Skeletal muscle cell (primary cell): Measurements from ENCODE around the gene ACSM3.
"Not testable (repeated sequence)": the region's sequence is repeated elsewhere in the genome, so short reads cannot be mapped to it uniquely, and the experiment has no call there.

Experiments
- DNase-seq: peaks from one replicate; pipeline ENCODE4 v3.0.0-alpha.2; 2010; ENCODE audit warnings: low read depth
- H3K4me3 ChIP-seq: 2 replicates; pipeline ENCODE4 v1.5.1; 2011; ENCODE audit warnings: low read depth, mild to moderate bottlenecking, control low read depth, low read length, moderate library complexity

Gene ACSM3, protein sequence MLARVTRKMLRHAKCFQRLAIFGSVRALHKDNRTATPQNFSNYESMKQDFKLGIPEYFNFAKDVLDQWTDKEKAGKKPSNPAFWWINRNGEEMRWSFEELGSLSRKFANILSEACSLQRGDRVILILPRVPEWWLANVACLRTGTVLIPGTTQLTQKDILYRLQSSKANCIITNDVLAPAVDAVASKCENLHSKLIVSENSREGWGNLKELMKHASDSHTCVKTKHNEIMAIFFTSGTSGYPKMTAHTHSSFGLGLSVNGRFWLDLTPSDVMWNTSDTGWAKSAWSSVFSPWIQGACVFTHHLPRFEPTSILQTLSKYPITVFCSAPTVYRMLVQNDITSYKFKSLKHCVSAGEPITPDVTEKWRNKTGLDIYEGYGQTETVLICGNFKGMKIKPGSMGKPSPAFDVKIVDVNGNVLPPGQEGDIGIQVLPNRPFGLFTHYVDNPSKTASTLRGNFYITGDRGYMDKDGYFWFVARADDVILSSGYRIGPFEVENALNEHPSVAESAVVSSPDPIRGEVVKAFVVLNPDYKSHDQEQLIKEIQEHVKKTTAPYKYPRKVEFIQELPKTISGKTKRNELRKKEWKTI

DNA sequence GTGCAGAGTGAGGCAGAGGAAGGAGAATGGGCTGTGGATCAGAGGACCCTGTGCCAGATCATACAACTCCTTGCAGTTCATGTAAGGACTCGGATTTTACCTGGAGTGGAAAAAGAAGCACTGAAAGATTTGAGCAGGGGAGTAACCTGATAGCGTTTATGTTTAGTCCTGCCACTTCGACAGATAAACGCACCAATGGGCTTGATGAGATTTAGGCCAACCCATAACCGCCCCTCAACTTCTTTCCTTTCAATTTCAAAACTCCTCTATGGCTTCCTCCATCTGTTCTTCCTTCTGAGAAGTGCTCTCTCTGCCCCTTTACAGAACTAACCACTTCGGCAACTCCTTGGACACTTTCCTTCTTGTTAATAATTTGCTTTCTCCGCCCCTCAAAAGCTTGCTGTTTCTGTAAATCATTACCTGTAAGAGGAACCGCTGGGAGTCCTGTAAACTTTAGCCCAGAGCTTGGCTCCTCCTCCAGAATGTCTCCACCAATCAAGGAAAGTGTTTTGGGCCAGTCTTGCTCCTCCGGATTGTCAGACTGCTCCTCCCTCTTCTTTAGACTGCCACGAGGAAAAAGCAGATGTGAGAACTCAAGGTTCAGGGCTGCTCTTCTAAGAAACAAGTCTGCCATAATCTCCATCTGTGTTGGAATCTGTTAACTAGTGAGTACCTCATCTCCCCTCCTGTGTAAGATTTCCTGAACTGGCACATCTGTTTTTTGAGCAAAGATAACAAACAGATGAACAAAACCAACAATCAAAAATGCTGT lies at the start of gene ACSM3:
ACSM3 (plus strand) TSS at position 554 of the 772 bp plus-strand sequence. CDS start 6,021 bp downstream, outside the sequence.
- peak; percentile 37 for DNase-seq
- H3K4me3 ChIP-seq, result peak within 1 kb of the TSS; percentile 44

DNA sequence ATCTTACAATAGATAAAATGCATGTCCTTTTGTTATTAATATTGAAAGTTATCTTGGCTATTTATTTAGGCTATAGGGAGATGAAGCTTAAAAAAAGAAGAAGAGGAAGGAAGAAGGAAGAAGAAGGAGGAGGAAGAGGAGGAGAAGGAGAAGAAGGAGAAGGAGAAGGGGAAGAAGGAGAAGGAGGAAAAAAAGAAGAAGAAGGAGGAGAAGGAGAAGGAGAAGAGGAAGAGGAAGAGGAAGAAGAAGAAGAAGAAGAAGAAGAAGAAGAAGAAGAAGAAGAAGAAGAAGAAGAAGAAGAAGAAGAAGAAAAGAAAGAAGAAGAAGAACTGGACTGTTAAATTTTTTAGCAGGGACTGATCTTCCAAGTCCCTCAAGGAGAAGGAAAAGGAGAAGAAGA lies 46.1 kb upstream of the ACSM3 start:
- not testable (repeated sequence) for DNase-seq, H3K4me3 ChIP-seq

GRCh38 chr16:20720251-20720650 lies 43.6 kb upstream of the ACSM3 start:
- H3K4me3 ChIP-seq, result no peak overlapping the region
- no peak for DNase-seq

DNA sequence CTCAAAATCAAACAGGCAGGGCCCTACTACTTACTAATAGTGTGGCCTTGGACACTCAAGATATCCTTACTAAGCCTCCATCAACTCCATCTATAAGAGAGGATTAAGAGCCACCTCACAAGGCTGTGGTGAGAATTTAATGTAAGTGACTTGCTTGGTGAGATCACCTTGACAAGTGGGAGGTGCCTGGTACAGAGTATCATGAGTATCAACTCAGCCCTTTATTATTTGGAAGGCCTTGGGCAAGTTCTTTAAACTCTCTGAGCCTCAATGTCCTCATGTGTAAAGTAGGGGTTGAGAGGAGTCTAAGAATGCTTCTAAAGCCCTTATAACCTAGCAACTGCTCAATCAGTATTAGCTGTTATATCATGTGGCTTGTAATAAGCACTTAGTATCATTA lies 37.2 kb upstream of the ACSM3 start:
- no peak overlapping the region for H3K4me3 ChIP-seq

GRCh38 chr16:20727181-20727580 lies 36.6 kb upstream of the ACSM3 start:
- no peak for DNase-seq
- H3K4me3 ChIP-seq, result no peak overlapping the region

More for the DNA sequence above, 37.2 kb upstream of the ACSM3 start:
- DNase-seq, result no peak

DNA sequence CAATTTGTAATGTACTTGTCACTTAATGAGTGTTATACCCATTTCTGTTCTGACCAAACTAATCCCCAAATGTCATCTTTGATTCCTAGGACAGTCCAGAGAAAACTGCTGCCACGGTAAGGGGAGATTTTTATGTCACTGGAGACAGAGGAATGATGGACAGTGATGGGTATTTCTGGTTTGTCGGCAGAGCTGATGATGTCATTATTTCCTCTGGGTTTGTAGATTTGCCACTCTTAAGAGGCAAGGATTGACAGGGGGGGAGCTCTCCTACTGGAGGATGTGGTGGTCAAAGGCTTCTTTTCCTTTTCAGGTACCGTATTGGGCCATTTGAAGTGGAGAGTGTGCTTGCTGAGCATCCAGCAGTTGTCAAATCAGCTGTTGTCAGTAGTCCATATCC lies 34.7 kb upstream of the ACSM3 start:
- DNase-seq, result no peak
- H3K4me3 ChIP-seq, result no peak overlapping the region

DNA sequence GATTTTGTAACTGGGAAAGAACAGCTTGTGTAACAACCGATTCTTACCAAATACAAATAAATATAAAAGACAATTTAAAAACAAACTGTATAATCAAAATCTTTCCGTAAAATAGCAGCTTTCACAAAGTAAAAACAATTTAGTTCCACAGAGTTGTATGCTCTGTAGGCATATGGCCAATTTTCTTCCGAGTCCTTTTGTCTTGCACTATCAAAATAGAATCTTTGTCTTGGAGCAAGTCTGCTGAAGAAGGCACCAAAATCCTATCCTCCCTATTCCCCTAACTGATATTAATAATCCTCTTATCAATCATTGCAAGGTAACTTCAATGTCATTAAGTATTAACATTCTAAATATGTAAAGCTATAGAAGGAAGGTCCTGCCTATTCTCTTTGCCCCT lies 29.8 kb upstream of the ACSM3 start:
- no peak overlapping the region for H3K4me3 ChIP-seq
- DNase-seq, result no peak

GRCh38 chr16:20734782-20735181 lies 29.0 kb upstream of the ACSM3 start:
- H3K4me3 ChIP-seq, result no peak overlapping the region
- DNase-seq, result no peak

DNA sequence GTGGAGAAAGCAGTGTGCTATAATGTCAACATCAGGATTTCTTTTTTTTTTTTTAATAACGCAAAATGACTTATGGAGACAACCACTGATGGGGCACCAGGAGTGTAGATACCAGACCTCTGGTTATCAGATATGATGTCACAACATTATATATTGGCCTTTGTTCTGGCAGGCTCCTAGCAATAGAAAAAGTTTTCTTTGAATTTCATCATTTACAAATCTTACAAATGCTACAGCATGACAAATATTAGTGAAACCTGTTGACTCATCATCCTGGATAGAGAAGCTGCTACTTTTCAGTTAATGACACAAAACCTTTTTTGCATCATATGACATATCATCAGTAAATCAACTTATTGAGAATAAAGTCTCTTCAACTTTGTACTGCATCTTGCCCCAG lies 28.3 kb upstream of the ACSM3 start:
- no peak overlapping the region for H3K4me3 ChIP-seq
- no peak for DNase-seq

- H3K4me3 ChIP-seq, result peak overlapping the region; percentile 90
- DNase-seq, result no peak
These were observed 23.6 kb upstream of the ACSM3 start for GRCh38 chr16:20740007-20740883.

DNA sequence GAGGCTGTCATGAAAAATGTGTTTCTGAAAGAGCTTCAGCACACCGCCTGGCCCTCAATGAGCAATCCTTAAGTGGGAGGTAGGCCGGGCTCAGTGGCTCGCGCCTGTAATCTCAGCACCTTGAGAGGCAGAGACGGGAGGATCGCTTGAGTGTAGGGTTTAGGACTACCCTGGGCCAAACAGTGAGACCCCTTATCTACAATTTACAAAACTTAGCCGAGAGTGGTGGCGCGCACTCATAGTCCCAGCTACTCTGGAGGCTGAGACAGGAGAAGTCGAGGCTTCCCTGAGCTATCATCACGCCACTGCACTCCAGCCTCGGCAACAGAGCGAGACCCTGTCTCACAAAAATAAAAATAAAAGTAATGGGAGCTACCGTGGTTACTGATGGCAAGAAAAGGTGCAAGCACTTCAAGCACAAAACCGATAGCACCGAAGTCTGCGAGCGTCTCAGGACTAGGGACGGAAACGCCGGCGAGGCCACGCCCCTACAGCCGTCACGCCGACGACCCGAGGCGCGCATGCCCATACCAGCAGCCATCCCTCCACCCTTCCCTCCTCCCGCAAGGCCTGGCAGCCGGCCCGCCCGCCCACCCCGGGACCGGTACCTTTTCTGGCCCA lies 22.8 kb upstream of the ACSM3 start:
- peak; percentile 38 for DNase-seq
- peak overlapping the region; percentile 90 for H3K4me3 ChIP-seq

DNA sequence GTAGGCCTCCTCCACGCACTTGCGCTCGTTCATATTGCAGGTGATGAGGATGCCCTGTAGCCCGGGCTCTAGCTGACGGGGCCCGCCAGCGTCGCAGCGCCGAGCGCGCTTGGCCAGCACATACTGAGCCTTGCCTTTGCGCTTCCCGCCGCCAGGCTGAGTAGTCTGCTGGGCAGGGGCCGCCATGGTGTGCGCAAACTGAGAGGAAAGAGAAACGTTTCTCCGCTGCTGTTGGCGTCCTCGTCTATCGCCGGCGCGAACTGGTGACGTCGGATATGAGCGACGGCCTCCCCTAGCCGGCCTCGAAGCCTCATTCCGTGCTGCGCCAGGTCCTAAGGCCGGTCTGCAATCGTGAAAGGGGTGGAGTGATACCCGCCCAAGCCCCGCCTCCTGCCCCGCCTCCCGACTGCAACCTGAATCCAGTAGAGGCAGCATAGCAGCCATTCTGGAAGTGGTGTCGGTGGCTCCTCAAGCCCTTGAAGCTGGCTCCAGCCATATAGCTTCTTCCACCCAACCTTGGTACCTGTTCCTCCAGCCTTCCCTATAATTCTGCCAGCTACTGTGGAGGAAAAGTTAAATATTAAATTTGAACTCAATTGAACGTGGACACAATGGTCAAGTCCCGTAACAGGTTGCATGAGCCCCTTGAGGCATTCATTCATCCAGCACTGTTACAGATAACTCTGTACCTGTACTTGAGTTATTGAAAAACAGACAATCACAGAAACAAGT lies 22.1 kb upstream of the ACSM3 start, which contains the start of gene THUMPD1:
THUMPD1 (minus strand) TSS at position 265 of the 732 bp plus-strand sequence; CDS start at position 186, 79 bp downstream.
- H3K4me3 ChIP-seq, result peak within 1 kb of the TSS; percentile 90
- peak; percentile 78 for DNase-seq

GRCh38 chr16:20743591-20743990 lies 20.2 kb upstream of the ACSM3 start:
- DNase-seq, result no peak
- H3K4me3 ChIP-seq, result no peak overlapping the region

DNA sequence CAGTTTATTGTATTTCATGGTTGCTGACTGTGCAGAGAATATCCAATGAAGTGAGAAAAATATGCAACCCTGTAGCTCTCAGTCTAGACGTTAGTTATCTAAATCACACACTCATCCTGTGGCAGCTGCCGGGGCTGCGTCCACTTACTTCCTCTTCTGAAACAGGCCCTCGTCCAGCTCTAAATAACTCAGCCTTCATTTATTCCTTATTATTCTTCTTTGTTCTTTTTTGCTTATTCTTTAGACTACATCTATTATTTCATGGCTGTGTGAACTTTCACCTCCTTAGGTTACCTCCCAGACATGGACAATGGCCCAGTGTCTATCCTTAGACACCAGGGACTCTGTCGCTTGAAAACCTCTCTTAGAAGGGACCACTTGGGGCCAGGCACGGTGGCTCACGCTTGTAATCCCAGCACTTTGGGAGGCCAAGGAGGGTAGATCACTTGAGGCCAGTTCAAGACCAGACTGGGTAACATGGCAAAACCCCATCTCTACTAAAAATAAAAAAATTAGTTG lies 18.8 kb upstream of the ACSM3 start:
- no peak for DNase-seq
- no peak overlapping the region for H3K4me3 ChIP-seq

DNA sequence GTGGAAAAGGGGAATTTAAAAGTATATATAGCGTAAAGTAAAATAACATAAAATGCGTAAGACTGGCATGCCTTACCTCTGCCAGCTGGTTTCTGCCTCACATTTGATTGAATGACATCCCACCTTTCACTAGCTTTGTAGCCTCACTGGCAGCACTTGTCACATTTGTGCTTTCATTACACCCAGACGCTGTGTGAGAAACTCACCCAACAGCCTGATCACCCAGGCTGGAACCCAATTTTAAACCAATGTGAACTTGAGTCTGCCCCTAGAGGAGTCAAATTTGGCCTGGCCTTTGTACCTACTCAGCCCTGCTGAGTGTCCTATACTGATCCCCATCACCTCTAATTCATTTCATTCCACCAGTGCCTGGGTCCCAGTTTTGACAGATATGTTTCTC lies 17.4 kb upstream of the ACSM3 start:
- DNase-seq, result no peak
- no peak overlapping the region for H3K4me3 ChIP-seq

GRCh38 chr16:20747030-20747816 lies 16.6 kb upstream of the ACSM3 start:
- no peak overlapping the region for H3K4me3 ChIP-seq
- no peak for DNase-seq

DNA sequence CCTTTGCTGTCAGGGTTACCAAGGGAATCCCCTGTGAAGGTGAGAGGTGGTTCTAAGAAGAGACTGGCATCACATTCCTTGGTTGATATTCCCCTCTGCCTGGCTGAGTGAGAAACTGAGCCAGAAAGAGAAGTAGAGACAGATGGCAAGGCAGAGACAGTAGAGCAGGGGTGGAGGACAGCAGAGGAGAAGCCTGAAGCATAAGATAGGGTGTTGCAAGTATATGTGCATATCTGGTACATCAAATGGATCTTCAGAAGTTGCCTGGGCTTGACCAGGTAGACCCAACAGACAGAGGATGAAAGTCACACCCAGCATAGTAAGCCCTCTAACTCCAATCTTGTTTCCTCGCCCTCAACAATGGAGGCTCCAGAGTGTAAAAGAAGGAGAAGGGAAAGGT lies 14.3 kb upstream of the ACSM3 start:
- H3K4me3 ChIP-seq, result no peak overlapping the region
- no peak for DNase-seq
